Testis (tissue), 2 donors: ENCODE measurements around the gene PAGR1.
"Not testable (repeated sequence)": the region's sequence is repeated elsewhere in the genome, so short reads cannot be mapped to it uniquely, and the experiment has no call there.

Source experiments
- CTCF ChIP-seq, 3 experiments: fragments of 450-650 bp in 2 of 3; fragments of 200-600 bp in 1 of 3; sonication (generic) in 1 of 3; IDR thresholded peaks; one replicate each; pipeline ENCODE4 v1.5.1; 2016 to 2019; ENCODE audit warnings: antibody characterized with exemption in 3 of 3, mild to moderate bottlenecking in 2 of 3, moderate library complexity in 1 of 3
- POLR2A ChIP-seq: fragments of 450-650 bp; IDR thresholded peaks from one replicate; pipeline ENCODE4 v1.6.1; 2017; ENCODE audit warnings: antibody characterized with exemption, mild to moderate bottlenecking, moderate library complexity

- not testable (repeated sequence) for TF ChIP-seq CTCF (IDR thresholded peaks at IDR 0.05); POLR2A
These were observed 43.6 kb upstream of the PAGR1 start for GRCh38 chr16:29772330-29772729.
